Esophagus muscularis mucosa (tissue), 4 donors: ENCODE data around the gene ATP7B.

Experiments used
- EP300 ChIP-seq: sonication (generic); formaldehyde crosslinking; IDR thresholded peaks from one replicate; pipeline ENCODE4 v1.6.1; 2017; ENCODE audit warnings: antibody characterized with exemption
- POLR2A ChIP-seq: fragments of 450-650 bp; IDR thresholded peaks from one replicate; pipeline ENCODE4 v1.6.1; 2017; ENCODE audit warnings: antibody characterized with exemption, moderate library complexity, mild to moderate bottlenecking, low read depth
- TF ChIP-seq, protein P1 (sequence below), 3 experiments: fragments of 200-600 bp in 2 of 3; fragments of 450-650 bp in 1 of 3; sonication (generic) in 2 of 3; IDR thresholded peaks; one replicate each; pipeline ENCODE4 v1.5.1; 2017 to 2019; ENCODE audit warnings: antibody characterized with exemption in 3 of 3, mild to moderate bottlenecking in 2 of 3, moderate library complexity in 1 of 3

DNA sequence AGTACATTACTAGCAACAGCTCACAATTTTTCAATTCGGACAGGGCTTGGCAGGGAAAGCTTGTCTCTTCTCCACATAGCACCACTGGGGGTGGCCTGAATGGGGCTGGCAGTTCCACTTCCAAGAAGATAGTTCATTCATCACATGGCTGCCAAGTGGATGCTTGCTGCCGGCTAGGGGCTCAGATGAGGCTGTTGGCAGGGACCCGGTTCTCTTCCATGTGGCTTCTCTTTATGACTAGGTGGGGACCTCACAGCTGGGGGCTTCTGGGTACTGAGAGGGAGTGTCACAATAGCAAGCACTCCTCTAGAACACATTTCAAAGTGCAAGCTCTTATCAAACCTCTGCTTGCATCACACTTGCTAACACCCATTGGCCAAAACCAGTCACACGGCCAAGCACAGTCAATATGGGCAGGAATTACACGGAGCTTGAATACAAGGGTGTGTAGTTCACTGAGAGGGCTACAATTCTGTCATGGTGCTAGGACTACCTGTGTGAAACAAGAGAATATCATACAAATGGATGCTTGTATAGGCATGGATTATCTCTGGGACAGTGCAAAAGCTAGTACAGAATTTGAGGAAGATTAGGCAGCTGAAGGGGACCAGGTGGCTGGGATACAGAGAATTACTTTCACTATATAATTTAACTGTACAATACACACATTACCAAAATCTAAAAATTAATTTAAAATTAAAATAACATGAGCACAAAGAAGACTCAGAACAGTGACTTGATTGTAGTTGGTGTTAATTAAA, 32.3 kb downstream of the ATP7B start:
- TF ChIP-seq, protein P1, sequence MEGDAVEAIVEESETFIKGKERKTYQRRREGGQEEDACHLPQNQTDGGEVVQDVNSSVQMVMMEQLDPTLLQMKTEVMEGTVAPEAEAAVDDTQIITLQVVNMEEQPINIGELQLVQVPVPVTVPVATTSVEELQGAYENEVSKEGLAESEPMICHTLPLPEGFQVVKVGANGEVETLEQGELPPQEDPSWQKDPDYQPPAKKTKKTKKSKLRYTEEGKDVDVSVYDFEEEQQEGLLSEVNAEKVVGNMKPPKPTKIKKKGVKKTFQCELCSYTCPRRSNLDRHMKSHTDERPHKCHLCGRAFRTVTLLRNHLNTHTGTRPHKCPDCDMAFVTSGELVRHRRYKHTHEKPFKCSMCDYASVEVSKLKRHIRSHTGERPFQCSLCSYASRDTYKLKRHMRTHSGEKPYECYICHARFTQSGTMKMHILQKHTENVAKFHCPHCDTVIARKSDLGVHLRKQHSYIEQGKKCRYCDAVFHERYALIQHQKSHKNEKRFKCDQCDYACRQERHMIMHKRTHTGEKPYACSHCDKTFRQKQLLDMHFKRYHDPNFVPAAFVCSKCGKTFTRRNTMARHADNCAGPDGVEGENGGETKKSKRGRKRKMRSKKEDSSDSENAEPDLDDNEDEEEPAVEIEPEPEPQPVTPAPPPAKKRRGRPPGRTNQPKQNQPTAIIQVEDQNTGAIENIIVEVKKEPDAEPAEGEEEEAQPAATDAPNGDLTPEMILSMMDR (IDR thresholded peaks at IDR 0.05): no peak
- no peak for TF ChIP-seq POLR2A
- TF ChIP-seq EP300: no peak
